HG02943 (cell line): ENCODE results near the gene LPAR1.

Experiments
- ATAC-seq: cut with Tn5 transposase; IDR thresholded peaks from one replicate; pipeline ENCODE4 v1.9.1; 2021; ENCODE audit warnings: mild to moderate bottlenecking, low read depth, moderate library complexity; ENCODE audit not compliant: unreplicated experiment

Gene LPAR1

DNA sequence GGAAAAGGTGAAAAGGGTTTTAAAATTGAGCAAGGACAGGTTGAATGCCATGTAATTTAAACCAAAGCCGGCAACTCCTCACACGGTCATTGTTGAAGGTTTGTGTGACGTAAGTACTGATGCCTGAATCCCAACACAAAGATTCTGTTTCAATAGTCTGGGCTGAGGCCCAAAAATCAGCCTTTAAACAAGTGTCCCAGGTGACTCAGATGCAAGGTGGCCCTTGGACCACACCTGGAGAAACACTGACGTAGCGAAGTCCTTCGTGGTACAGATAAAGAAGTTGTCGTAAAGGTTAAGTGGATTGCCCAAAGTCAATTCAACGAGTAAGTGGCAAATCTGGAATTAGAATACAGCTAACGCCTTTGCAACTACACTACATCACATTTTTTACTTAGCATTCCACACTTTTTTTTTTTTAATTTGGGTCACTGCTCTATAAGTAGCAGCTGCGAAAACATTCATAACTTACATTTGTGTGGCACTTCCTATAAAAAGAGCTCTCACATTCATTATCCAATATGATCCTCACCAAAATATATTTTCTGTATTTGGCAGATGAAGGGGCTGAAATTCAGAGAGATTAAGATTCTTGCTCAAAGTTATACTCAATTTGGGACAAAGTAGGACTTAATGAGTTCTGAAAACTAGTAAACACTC, 111.3 kb downstream of the LPAR1 start:
- ATAC-seq, result no peak

- no peak for ATAC-seq
These were observed 114.7 kb downstream of the LPAR1 start for GRCh38 chr9:110923601-110924000.

GRCh38 chr9:110922145-110922544, 116.1 kb downstream of the LPAR1 start:
- no peak for ATAC-seq

GRCh38 chr9:110921705-110922104, 116.6 kb downstream of the LPAR1 start:
- no peak for ATAC-seq

- ATAC-seq, result no peak
These were observed 118.7 kb downstream of the LPAR1 start for GRCh38 chr9:110919609-110920008.

DNA sequence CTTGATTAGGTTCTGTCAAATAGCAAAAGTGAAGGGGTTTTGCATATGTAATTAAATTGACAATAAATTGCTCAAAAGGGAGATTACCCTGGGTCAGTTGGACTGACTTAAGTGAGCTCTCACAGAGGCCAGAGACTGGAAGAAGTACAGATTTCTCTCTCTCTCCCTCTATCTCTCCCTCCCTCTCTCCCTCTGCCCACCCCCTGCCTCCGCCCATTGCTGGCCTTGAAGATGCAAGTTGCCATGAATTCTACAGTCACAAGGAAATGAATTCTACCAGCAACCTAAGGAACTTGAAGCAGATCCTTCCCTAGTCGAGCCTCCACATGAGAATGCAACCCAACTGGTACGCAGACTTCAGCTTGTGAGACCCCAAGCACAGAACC, 119.2 kb downstream of the LPAR1 start:
- ATAC-seq, result no peak

- no peak for ATAC-seq
These were observed 119.8 kb downstream of the LPAR1 start for GRCh38 chr9:110918316-110919049.

GRCh38 chr9:110916403-110916802, 121.9 kb downstream of the LPAR1 start:
- no peak for ATAC-seq

GRCh38 chr9:110912419-110913291, 125.6 kb downstream of the LPAR1 start:
- ATAC-seq, result no peak

- no peak for ATAC-seq
These were observed 126.4 kb downstream of the LPAR1 start for GRCh38 chr9:110911659-110912418.

DNA sequence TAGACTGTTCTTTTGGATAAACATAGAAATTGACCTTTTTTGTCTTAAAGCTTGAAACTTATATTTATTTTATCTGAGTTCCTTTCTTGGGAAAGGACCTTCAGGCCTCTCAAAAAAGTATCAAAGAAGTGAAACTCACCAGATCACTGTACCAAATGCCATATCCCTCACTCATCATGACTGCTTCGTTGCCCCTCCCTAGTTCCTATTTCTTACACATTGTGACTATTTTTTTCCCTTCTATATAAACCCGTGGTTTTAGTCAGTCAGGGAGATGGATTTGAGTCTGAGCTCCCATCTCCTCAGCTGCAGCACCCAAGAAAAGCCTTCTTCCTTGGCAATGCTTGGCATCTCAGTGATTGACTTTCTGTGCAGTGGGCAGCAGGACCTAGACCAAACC, 129.4 kb downstream of the LPAR1 start:
- no peak for ATAC-seq

GRCh38 chr9:110900917-110901316, 137.4 kb downstream of the LPAR1 start:
- no peak for ATAC-seq

DNA sequence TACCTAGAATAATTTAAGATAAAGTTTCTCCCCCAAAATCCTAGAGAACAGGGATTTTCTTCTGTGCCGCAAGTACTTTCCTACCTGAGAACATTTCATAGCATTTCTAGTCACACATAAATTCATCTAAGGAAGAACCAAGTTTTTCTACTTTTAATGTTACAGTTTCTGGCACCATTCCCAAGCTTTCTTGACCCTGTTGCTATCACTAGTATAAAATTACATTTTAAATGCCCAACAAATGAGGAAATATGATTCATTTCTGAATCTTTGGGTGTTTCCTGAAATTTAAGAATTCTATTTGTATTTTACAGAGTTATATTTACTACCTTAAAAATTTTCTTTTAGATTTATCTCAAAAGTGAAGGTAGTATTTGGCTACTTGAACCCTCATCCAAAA, 137.8 kb downstream of the LPAR1 start:
- no peak for ATAC-seq

- ATAC-seq, result no peak
These were observed 139.4 kb downstream of the LPAR1 start for GRCh38 chr9:110898866-110899265.

- no peak for ATAC-seq
These were observed 139.9 kb downstream of the LPAR1 start for GRCh38 chr9:110898358-110898757.

GRCh38 chr9:110897943-110898342, 140.3 kb downstream of the LPAR1 start:
- ATAC-seq, result no peak

DNA sequence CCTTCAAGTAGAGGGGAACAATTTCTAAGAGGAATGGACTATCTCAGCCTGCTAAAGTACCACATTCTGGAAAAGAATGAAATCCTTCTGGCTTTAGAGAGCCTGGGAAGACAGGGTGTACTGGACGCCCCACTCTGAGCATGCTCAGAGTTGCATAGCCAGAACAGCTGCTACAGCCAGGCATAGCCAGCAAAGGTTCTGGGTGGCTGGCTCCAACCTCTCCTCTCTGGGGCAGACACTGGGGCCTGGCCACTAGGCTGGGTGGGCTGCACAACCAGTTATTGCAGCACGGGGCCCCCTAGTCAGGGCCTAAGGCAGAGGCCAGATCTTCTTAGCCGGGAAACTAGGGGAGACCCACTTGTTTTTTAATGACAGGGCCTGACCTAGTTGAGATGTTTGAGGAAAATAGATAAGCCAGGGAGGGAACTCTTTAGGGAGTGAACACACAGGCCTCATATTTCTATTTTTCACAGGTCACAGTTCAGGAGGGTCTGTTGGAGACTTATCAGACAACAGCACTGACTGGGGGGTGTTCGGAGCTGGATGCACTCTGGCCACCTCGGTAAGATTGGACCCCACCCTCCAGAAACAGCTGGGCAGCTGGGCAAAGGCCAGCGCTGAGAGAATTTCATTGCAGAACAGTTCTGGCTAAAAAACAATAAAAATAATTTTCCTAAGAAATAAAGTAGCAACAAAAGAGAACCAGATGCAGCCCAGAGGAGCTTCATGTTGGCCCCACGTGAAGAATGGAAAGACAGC, 142.9 kb downstream of the LPAR1 start:
- no peak for ATAC-seq

DNA sequence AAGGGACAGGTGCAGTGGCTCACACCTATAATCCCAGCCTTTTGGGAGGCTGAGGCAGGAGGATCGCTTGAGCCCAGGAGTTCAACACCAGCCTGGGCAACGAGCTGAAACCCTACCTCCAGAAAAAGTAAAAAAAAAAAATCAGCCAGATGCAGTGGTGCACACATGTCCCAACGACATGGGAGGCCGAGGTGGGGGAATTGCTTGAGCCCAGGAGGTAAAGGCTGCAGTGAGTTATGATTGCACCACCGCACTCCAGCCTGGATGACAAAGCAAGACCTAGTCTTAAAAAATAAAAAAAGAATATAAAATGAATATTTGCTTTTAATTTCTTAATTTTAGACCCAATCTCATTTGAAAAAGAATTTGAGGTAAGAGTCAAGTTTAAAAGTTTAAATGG, 143.5 kb downstream of the LPAR1 start:
- no peak for ATAC-seq

DNA sequence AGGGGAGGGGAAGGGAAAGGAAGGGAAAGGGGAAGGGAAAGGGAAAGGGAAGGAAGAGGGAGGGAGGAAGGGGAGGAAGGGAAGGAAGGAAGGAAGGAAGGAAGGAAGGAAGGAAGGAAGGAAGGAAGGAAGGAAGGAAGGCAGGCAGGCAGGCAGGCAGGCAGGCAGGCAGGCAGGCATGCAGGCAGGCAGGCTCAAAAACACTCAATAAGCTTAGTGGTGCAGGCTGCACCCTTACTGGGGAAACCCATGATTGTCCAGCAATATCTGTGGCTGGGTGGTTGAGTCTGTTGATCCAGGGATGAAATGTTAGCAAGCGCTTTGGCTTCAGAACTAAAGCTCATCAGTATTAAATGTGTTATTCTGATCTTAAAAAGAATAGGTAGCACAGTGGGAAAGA, 145.6 kb downstream of the LPAR1 start:
- no peak for ATAC-seq

DNA sequence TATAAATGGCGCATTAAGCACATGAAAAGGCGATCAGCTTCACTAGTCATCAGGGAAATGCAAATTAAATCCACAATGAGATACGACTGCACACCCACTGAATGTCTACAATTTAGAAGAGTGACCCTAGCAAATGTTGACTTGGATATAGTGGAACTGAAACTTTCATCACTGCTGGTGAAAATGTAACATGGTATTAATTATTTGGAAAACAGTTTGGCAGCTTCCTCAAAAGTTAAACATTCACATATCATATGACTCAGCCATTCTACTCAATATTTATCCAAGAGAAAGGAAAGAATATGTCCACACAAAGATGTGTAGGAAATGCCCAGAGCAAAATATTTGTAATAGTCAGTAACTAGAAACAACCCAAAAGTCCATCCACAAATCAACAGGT, 146.5 kb downstream of the LPAR1 start:
- ATAC-seq, result no peak
